Endothelial cell (in vitro differentiated cells): ENCODE data around the gene CADPS. TPM values are rescaled to one million over a fixed set of nuclear protein-coding genes. Genes with fewer than 3 reads are reported as not detected.

ENCODE experiments used
- DNase-seq: peaks from one replicate; pipeline ENCODE4 v3.0.0; 2021; ENCODE audit warnings: low spot score
- H3K27ac Mint-ChIP-seq: one replicate; pipeline ENCODE4 v1.8.0; 2021; ENCODE audit warnings: mixed read lengths, inconsistent platforms; ENCODE audit not compliant: unreplicated experiment
- H3K27me3 Mint-ChIP-seq: one replicate; pipeline ENCODE4 v1.8.0; 2021; ENCODE audit warnings: mild to moderate bottlenecking, moderate library complexity, mixed read lengths, inconsistent platforms; ENCODE audit not compliant: unreplicated experiment
- H3K36me3 Mint-ChIP-seq: one replicate; pipeline ENCODE4 v1.8.0; 2021; ENCODE audit warnings: mild to moderate bottlenecking, low read depth, mixed read lengths, inconsistent platforms; ENCODE audit not compliant: unreplicated experiment
- H3K4me1 Mint-ChIP-seq: one replicate; pipeline ENCODE4 v1.8.0; 2021; ENCODE audit warnings: mild to moderate bottlenecking, mixed read lengths, inconsistent platforms; ENCODE audit not compliant: unreplicated experiment
- H3K4me3 Mint-ChIP-seq: one replicate; pipeline ENCODE4 v1.8.0; 2021; ENCODE audit warnings: mild to moderate bottlenecking, mixed read lengths, inconsistent platforms; ENCODE audit not compliant: unreplicated experiment
- H3K9me3 Mint-ChIP-seq: one replicate; pipeline ENCODE4 v1.8.0; 2021; ENCODE audit warnings: mixed read lengths, inconsistent platforms; ENCODE audit not compliant: unreplicated experiment
- total RNA-seq: library from RNA; stranded (reverse); fragmentation: NEBNext Ultra II Directional; extraction: Animal tissue kit (Norgen Biotek cat#: 25700); gene quantifications from one replicate; pipeline ENCODE4 v1.2.1, GENCODE V29; 2021; ENCODE audit not compliant: unreplicated experiment
- TF ChIP-seq, protein P1 (sequence below): fragments of 200-600 bp; sonication (generic); IDR thresholded peaks from one replicate; pipeline ENCODE4 v1.5.0; 2021; ENCODE audit warnings: antibody characterized with exemption; ENCODE audit not compliant: unreplicated experiment

The CADPS gene
- total RNA-seq, 1 donor from 2014 or later, result 0.26 TPM

DNA sequence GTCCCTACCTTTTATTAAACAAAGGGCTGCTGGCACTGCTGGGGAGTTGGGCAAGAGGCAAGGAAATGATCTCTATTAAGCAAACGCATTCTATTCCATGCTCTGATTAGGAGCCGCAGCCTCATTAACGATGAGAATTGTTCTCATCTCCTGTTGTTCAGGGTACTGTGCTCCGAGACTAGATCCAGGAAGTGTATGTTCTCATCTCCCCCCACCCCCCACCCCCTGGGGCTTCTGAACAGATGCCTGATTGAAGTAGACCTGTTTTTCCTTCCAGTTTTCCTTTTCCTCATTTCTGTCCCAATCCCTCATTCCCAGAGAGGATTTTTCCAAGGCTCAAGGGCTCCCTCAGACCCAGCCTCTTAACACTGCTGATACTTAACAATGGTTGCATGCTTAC lies 420.3 kb downstream of the CADPS start:
- TF ChIP-seq, protein P1, sequence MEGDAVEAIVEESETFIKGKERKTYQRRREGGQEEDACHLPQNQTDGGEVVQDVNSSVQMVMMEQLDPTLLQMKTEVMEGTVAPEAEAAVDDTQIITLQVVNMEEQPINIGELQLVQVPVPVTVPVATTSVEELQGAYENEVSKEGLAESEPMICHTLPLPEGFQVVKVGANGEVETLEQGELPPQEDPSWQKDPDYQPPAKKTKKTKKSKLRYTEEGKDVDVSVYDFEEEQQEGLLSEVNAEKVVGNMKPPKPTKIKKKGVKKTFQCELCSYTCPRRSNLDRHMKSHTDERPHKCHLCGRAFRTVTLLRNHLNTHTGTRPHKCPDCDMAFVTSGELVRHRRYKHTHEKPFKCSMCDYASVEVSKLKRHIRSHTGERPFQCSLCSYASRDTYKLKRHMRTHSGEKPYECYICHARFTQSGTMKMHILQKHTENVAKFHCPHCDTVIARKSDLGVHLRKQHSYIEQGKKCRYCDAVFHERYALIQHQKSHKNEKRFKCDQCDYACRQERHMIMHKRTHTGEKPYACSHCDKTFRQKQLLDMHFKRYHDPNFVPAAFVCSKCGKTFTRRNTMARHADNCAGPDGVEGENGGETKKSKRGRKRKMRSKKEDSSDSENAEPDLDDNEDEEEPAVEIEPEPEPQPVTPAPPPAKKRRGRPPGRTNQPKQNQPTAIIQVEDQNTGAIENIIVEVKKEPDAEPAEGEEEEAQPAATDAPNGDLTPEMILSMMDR, result no peak
- H3K9me3 Mint-ChIP-seq, result no peaks in the 10 kb centered on the region
- H3K4me3 Mint-ChIP-seq, result no peak overlapping the region
- no peaks in the 10 kb centered on the region for H3K27me3 Mint-ChIP-seq
- H3K4me1 Mint-ChIP-seq, result peaks cover 7% of the 10 kb centered on the region
- no peak for DNase-seq
- no peak overlapping the region for H3K27ac Mint-ChIP-seq
- no peaks in the 10 kb centered on the region for H3K36me3 Mint-ChIP-seq

DNA sequence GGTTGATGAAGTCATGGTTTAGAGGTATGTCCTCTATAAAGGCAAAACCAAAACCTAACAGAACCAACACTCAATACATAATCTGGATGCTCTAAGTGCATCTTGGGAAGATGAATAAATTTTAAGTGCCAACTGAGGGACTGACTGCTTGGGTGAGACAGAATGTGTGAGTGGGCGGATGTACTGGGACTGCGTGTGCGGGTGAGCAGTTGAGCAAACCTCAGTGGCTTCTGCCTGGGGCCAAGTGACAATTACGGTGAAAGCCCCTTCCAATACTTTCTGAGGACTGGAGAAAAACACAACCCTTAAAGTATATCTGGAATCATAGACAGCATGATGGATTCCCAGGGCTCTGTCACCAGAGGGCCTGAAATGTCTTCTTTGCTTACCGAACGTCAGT lies 421.8 kb downstream of the CADPS start:
- TF ChIP-seq, protein P1, result no peak
- Mint-ChIP-seq H3K27ac (no peak overlapping the region), H3K4me3 (no peak overlapping the region), H3K4me1 (peaks cover 7% of the 10 kb centered on the region), H3K27me3 (no peaks in the 10 kb centered on the region), H3K9me3 (no peaks in the 10 kb centered on the region), H3K36me3 (no peaks in the 10 kb centered on the region)
- DNase-seq, result no peak

DNA sequence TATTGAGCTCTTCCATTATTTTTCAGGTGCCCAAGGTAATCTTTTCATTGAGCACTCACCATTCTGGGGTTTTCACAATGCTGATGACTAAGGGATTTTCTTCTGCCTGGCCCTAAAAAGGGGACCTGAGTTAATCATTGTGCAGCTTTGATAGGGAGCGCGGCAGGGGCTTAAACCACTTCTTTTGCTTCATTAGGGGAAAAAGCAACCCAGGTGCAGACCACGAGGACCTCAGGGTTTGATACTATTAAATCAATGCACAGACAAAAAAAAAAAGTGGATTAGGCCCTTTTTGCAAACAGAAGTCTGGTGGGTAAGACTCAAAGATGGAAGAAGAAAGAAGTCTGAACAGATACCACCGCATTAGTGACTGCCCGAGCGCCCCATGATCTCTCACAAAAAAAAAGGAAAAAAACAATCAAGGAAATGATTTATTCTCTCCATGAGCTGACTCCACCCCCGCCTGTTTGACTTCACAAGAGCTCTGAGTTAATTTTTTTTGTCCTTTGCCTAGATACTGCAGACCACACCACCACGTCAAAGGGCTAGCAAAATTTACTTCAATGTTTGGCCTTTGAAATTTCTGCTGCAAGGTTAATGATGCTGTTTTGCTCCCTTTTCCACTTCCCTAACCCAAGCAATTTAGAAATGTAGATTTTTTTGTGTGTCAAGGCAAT lies 423.9 kb downstream of the CADPS start:
- Mint-ChIP-seq H3K27ac (no peak overlapping the region), H3K4me1 (peaks cover 12% of the 10 kb centered on the region), H3K4me3 (no peak overlapping the region), H3K36me3 (no peaks in the 10 kb centered on the region), H3K27me3 (no peaks in the 10 kb centered on the region), H3K9me3 (no peaks in the 10 kb centered on the region)
- DNase-seq, result no peak
- TF ChIP-seq, protein P1, result no peak

DNA sequence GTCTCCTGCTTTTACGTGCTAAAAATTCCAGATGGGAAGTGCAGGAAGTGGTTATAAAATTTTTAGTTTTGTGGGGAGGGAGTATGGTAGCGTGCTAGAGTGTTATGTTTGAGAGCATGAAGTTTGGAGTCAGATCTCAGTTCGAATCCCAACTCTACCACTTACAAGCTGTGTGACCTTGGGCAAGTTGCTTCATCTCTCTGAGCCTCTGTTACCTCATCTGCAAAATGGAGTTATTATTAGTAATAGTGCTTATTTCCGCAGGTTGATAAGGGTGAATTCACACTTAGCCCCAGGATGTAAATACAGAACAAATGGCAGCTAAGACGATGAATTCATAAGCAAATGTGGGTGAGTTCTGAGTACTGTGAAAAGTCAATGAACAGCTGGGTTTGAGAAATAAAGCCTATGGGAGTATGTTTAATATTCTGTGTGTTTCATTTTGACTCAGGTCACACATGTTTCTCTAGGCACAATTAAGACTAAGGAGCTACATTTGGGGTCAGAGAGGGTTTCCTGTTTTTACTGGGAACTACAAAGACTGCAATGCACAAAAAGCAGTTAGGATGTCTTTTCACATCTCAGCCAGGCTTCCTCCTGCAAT lies 428.8 kb downstream of the CADPS start:
- no peaks in the 10 kb centered on the region for H3K36me3 Mint-ChIP-seq
- H3K4me1 Mint-ChIP-seq, result peaks cover 12% of the 10 kb centered on the region
- no peaks in the 10 kb centered on the region for H3K27me3 Mint-ChIP-seq
- H3K9me3 Mint-ChIP-seq, result no peaks in the 10 kb centered on the region
- no peak overlapping the region for H3K4me3 Mint-ChIP-seq
- TF ChIP-seq, protein P1, result no peak
- no peak overlapping the region for H3K27ac Mint-ChIP-seq
- DNase-seq, result no peak

DNA sequence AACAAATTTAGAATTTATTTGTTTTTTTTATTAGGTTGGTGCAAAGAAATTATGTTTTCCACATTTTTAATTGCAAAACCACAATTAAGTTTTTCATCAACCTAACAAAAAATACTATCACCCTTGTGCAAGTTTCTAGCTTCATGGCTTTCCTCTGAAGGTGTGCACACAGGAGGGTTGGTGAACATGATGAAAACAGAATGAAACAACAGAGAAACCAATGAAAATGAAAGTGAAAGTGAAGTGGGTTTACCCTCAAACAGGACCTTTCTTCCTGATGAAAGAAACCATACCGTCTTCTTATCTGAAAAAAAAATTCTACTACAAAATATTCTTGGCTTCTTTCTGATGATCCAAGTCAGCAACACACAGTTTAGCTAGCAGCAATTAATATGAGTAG lies 429.9 kb downstream of the CADPS start:
- Mint-ChIP-seq H3K4me3 (no peak overlapping the region), H3K36me3 (no peaks in the 10 kb centered on the region), H3K27me3 (no peaks in the 10 kb centered on the region), H3K4me1 (peaks cover 12% of the 10 kb centered on the region), H3K27ac (no peak overlapping the region), H3K9me3 (no peaks in the 10 kb centered on the region)
- TF ChIP-seq, protein P1, result no peak
- no peak for DNase-seq
